ENCODE measurements around the gene CCNT2.

GRCh38 chr2:134932864-134933526, 14.4 kb downstream of the CCNT2 start:
- TF ChIP-seq POLR2A (IDR thresholded peaks at IDR 0.05) = no peak
- TF ChIP-seq CTCF (IDR thresholded peaks at IDR 0.05) = no peak
